ENCODE data around the gene EIPR1.

EIPR1 gene

GRCh38 chr2:3268705-3269029 is 109.0 kb downstream of the EIPR1 start:
- DNase-seq (ENCODE audit: low read depth, low spot score) = no peak
- Histone ChIP-seq H3K9me3 (ENCODE audit: control insufficient read depth, insufficient read depth, low read length) (no peaks in the 10 kb centered on the region), H3K36me3 (ENCODE audit: control insufficient read depth, insufficient read depth, low read length) (no peaks in the 10 kb centered on the region), H3K4me3 (ENCODE audit: low read length) (no peak overlapping the region), H3K27me3 (ENCODE audit: control insufficient read depth, insufficient read depth, low read length) (no peaks in the 10 kb centered on the region), H3K27ac (ENCODE audit: low read length) (no peak overlapping the region), H3K4me1 (ENCODE audit: control insufficient read depth, insufficient read depth, low read length) (peaks cover 6% of the 10 kb centered on the region)
- WGBS (ENCODE audit: insufficient coverage, insufficient read length) = no CpG with 5 or more reads among the region's 6 CpGs

GRCh38 chr2:3267869-3268704 is 109.5 kb downstream of the EIPR1 start:
- no peak for DNase-seq (ENCODE audit: low read depth, low spot score)
- H3K9me3 ChIP-seq (ENCODE audit: control insufficient read depth, insufficient read depth, low read length) = no peaks in the 10 kb centered on the region
- peaks cover 6% of the 10 kb centered on the region for H3K4me1 ChIP-seq (ENCODE audit: control insufficient read depth, insufficient read depth, low read length)
- no peaks in the 10 kb centered on the region for H3K27me3 ChIP-seq (ENCODE audit: control insufficient read depth, insufficient read depth, low read length)
- no peak overlapping the region for H3K4me3 ChIP-seq (ENCODE audit: low read length)
- no peak overlapping the region for H3K27ac ChIP-seq (ENCODE audit: low read length)
- no peaks in the 10 kb centered on the region for H3K36me3 ChIP-seq (ENCODE audit: control insufficient read depth, insufficient read depth, low read length)
- WGBS (ENCODE audit: insufficient coverage, insufficient read length) = no CpG with 5 or more reads among the region's 20 CpGs

DNA sequence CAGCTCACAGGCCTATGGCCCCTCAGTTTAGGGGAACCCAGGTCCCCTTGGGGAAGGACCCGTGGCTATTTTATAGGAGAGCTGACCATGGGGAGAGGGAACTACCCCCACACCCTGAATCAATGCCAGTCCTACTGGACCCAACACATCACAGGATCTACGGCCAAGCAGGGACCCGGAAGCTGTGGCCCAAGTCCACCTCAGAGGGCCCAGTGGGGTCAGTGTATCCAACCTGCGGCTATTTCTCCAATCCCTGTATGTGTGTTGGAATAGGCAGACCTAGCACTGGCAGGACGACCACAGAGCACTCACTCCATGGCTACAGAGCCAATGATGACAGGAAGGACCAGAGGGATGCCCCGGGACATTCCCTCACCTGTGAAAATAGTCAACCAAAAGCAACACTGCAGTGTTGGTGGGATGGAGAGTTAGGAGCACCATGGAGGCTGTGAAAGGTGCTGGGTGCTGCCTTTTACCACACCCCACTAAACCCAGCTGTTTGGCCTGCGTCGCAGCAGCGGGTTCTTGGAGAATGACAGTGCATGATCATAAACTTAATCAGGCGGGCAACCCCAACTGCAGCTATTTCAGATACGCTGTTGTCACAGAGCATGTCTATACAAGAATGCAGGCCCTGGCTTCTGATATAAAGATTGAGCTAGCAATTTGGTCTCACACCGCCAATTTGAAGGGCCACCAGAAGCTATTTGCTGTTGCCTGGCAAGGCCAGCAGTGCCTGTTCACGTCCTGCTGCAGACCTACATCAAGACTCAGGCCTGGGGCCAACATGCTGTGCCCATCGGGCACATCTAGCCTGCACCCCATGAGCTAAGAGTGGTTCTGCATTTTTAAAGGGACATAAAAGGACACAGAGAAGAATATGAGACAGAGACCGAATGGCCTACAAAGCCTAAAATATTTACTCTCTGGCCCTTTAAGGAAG is 110.4 kb downstream of the EIPR1 start:
- no CpG with 5 or more reads among the region's 15 CpGs for WGBS (ENCODE audit: insufficient coverage, insufficient read length)
- H3K36me3 ChIP-seq (ENCODE audit: control insufficient read depth, insufficient read depth, low read length) = no peaks in the 10 kb centered on the region

DNA sequence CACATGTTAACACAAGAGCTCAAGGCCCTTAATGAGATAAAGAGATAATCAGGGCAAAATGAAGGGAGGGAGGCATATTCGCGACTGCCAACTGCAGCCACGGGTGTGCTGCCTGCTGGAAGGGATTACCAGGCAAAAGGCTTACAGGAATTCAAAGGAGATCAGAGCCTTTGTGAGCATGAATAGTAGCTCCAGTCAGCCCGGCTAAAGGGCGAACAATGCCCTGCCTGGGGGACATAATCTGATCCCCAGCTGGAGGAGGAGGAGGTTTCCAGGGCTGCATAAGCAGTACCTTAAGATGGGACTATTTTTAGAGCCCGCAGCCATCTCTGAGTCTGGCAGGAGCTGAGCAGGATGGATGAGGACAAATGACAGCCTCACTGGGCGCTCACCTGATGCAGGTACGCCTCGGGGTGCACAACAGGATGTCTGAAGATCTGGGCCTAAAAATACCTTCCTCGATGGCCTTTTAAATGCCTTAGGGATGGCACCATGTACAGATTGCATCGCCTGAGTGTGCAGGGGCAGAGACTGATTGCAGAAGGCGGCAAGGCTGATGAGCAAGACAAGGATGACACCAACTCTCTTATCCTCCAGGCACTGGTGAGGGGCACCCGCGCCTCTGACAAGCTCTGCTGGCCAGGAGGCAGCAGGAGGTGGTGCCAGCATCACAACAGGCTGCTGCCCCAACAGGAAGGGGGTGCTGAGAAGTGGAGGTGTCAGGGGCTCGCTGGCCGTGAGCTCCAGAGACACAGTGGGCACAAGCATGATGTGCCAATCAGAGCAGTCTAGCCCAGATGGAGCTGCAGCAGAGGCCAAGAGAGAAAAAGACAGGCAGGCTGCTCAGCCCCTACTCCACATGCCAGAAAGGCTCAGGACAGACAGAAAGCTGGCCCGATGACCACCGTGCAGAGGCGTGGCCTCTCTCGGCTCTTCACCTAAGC is 111.4 kb downstream of the EIPR1 start:
- peaks cover 6% of the 10 kb centered on the region for H3K4me1 ChIP-seq (ENCODE audit: control insufficient read depth, insufficient read depth, low read length)
- DNase-seq (ENCODE audit: low read depth, low spot score) = peak; percentile 27
- H3K9me3 ChIP-seq (ENCODE audit: control insufficient read depth, insufficient read depth, low read length) = no peaks in the 10 kb centered on the region
- no peak overlapping the region for H3K27ac ChIP-seq (ENCODE audit: low read length)
- no peaks in the 10 kb centered on the region for H3K27me3 ChIP-seq (ENCODE audit: control insufficient read depth, insufficient read depth, low read length)
- H3K36me3 ChIP-seq (ENCODE audit: control insufficient read depth, insufficient read depth, low read length) = no peaks in the 10 kb centered on the region
- no CpG with 5 or more reads among the region's 20 CpGs for WGBS (ENCODE audit: insufficient coverage, insufficient read length)
- H3K4me3 ChIP-seq (ENCODE audit: low read length) = no peak overlapping the region

More for the DNA sequence above, 110.4 kb downstream of the EIPR1 start:
- Histone ChIP-seq H3K4me1 (ENCODE audit: control insufficient read depth, insufficient read depth, low read length) (peaks cover 6% of the 10 kb centered on the region), H3K9me3 (ENCODE audit: control insufficient read depth, insufficient read depth, low read length) (no peaks in the 10 kb centered on the region), H3K4me3 (ENCODE audit: low read length) (no peak overlapping the region), H3K27me3 (ENCODE audit: control insufficient read depth, insufficient read depth, low read length) (no peaks in the 10 kb centered on the region), H3K27ac (ENCODE audit: low read length) (no peak overlapping the region)
- no peak for DNase-seq (ENCODE audit: low read depth, low spot score)

DNA sequence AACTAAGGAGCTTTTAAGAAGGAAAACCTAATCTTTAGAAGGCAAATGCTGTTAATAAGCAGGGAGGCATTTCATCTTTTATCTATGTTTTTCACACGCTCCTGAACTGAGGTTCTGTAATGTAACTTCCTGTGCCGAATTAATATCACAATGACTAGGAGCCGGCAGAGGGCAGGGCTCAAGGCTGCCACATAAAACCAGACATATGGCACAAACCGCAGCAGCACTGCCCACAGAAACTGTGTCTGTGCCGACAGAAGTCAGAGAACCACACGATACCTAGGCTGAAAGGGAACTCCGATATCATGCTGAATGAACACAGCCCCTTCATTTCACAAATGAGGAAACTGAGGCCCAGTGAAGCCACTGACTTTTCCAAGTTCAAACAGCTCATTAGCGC is 112.1 kb downstream of the EIPR1 start:
- DNase-seq (ENCODE audit: low read depth, low spot score) = no peak
- Histone ChIP-seq H3K27me3 (ENCODE audit: control insufficient read depth, insufficient read depth, low read length) (no peaks in the 10 kb centered on the region), H3K9me3 (ENCODE audit: control insufficient read depth, insufficient read depth, low read length) (no peaks in the 10 kb centered on the region), H3K4me3 (ENCODE audit: low read length) (no peak overlapping the region), H3K27ac (ENCODE audit: low read length) (no peak overlapping the region), H3K4me1 (ENCODE audit: control insufficient read depth, insufficient read depth, low read length) (peaks cover 6% of the 10 kb centered on the region), H3K36me3 (ENCODE audit: control insufficient read depth, insufficient read depth, low read length) (no peaks in the 10 kb centered on the region)
- no CpG with 5 or more reads among the region's 8 CpGs for WGBS (ENCODE audit: insufficient coverage, insufficient read length)

DNA sequence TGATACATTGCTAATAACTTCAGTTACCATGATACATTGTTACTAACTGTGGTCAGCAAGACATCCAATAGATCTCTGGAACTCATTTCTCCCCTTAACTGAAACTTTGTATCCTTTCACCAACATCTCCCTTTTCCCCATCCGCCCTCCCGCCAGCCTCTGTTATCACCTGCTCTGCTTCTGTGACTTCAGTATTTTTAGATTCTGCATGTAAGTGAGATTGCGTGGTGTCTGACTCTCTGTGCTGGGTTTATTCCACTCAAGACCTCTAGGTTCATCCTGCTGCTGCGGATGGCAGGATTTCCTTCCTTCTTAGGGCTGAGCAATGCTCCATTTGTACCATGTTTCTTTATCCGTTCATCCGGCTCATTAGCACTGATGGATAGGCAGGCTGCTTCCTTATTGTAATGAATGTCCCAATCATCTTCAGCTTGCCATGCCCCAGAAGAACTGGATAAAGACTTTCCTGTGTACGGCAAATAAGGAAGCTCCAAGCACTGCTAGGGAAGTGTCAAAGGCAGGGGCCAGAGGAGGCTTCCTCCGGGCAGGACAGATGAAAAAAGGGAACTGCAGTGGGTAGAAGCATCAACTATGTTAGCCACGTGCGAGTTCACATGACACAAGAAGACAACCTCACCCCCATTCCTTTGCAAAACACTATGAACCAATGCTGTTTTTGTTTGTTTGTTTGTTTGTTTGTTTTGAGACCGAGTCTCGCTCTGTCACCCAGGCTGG is 113.4 kb downstream of the EIPR1 start:
- no peak for DNase-seq (ENCODE audit: low read depth, low spot score)
- no peaks in the 10 kb centered on the region for H3K36me3 ChIP-seq (ENCODE audit: control insufficient read depth, insufficient read depth, low read length)
- H3K4me3 ChIP-seq (ENCODE audit: low read length) = no peak overlapping the region
- peaks cover 6% of the 10 kb centered on the region for H3K4me1 ChIP-seq (ENCODE audit: control insufficient read depth, insufficient read depth, low read length)
- H3K9me3 ChIP-seq (ENCODE audit: control insufficient read depth, insufficient read depth, low read length) = no peaks in the 10 kb centered on the region
- WGBS (ENCODE audit: insufficient coverage, insufficient read length) = no CpG with 5 or more reads among the region's 12 CpGs
- H3K27ac ChIP-seq (ENCODE audit: low read length) = no peak overlapping the region
- H3K27me3 ChIP-seq (ENCODE audit: control insufficient read depth, insufficient read depth, low read length) = no peaks in the 10 kb centered on the region

DNA sequence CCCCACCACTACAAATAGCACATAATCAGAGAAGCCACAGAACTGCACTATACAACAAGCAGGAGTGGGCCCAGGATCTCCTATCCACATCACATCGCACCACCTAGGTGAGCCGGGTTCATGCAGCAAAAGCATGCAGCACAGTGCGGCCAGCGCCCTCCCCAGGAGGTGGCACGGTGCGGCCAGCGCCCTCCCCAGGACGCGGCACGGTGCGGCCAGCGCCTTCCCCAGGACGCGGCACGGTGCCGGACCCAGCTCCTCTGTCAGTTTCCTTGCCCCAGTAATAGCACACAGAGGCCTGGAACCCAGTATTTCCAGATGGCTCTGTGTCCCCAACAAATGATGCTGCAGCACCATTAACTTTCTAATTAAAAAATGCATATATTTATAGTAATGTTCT is 114.1 kb downstream of the EIPR1 start:
- no peak overlapping the region for H3K27ac ChIP-seq (ENCODE audit: low read length)
- no peak overlapping the region for H3K4me3 ChIP-seq (ENCODE audit: low read length)
- no CpG with 5 or more reads among the region's 16 CpGs for WGBS (ENCODE audit: insufficient coverage, insufficient read length)
- H3K27me3 ChIP-seq (ENCODE audit: control insufficient read depth, insufficient read depth, low read length) = no peaks in the 10 kb centered on the region
- H3K4me1 ChIP-seq (ENCODE audit: control insufficient read depth, insufficient read depth, low read length) = peaks cover 6% of the 10 kb centered on the region
- no peaks in the 10 kb centered on the region for H3K9me3 ChIP-seq (ENCODE audit: control insufficient read depth, insufficient read depth, low read length)
- DNase-seq (ENCODE audit: low read depth, low spot score) = no peak
- no peaks in the 10 kb centered on the region for H3K36me3 ChIP-seq (ENCODE audit: control insufficient read depth, insufficient read depth, low read length)

- WGBS (ENCODE audit: insufficient coverage, insufficient read length) = no CpG with 5 or more reads among the region's 18 CpGs
- Histone ChIP-seq H3K4me1 (ENCODE audit: control insufficient read depth, insufficient read depth, low read length) (peaks cover 6% of the 10 kb centered on the region), H3K27me3 (ENCODE audit: control insufficient read depth, insufficient read depth, low read length) (no peaks in the 10 kb centered on the region), H3K36me3 (ENCODE audit: control insufficient read depth, insufficient read depth, low read length) (no peaks in the 10 kb centered on the region), H3K27ac (ENCODE audit: low read length) (no peak overlapping the region), H3K9me3 (ENCODE audit: control insufficient read depth, insufficient read depth, low read length) (no peaks in the 10 kb centered on the region), H3K4me3 (ENCODE audit: low read length) (no peak overlapping the region)
- no peak for DNase-seq (ENCODE audit: low read depth, low spot score)
Observed at GRCh38 chr2:3262437-3263388, 114.9 kb downstream of the EIPR1 start.

DNA sequence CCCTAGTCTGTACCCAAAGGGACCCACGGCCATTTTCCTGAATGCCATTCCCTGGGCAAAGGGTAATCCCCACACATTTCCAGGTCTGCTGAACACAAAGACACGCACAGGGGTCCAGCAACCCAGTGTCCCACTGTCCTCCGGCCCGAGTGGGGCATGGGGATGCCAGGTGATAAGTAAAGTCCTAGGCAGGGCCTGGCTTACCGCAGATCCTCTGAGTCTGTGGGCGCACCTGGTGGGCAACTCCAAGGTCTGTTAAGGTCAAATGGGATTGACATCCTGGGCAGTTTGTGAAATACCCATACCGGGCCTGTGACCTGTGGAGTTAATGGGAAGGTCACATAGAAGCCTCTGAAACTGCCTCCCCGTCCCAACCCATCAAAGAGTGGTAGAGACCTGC is 116.1 kb downstream of the EIPR1 start:
- Histone ChIP-seq H3K4me3 (ENCODE audit: low read length) (no peak overlapping the region), H3K9me3 (ENCODE audit: control insufficient read depth, insufficient read depth, low read length) (no peaks in the 10 kb centered on the region), H3K27ac (ENCODE audit: low read length) (no peak overlapping the region), H3K4me1 (ENCODE audit: control insufficient read depth, insufficient read depth, low read length) (peaks cover 6% of the 10 kb centered on the region), H3K27me3 (ENCODE audit: control insufficient read depth, insufficient read depth, low read length) (no peaks in the 10 kb centered on the region), H3K36me3 (ENCODE audit: control insufficient read depth, insufficient read depth, low read length) (no peaks in the 10 kb centered on the region)
- DNase-seq (ENCODE audit: low read depth, low spot score) = no peak
- WGBS (ENCODE audit: insufficient coverage, insufficient read length) = no CpG with 5 or more reads among the region's 8 CpGs
